ENCODE data around the gene ARL3. TPM values are rescaled to one million over a fixed set of nuclear protein-coding genes. Genes with fewer than 3 reads are reported as not detected.
A peak's percentile ranks its signal among the peaks of the same experiment; 100 is the strongest.

ARL3 gene
- total RNA-seq, 5 donors from 2014 or later (not counting 1 experiment from before 2014, with no cell fraction given), result 2.7 to 5.0 (median 3.5) TPM

DNA sequence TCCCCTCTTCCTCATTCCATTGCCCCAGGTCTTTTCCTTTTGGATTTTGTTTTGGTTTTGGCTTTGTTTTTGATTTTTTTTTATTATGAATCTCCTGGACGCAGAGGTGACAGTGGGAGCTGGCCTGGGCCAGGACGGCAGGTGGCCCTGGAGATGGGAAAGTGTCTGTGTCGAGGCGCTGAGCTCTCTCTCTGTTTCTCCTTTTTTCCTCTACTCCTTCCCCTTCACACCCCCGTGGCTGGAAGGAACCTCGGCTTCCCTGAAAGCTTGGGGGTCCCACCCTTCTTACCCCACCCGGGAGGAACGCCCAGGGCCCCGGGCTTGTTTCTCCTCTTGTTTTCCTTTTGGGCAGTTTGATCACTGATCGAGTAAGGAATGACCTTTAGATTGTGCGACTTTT, 56.7 kb downstream of the ARL3 start:
- Histone ChIP-seq H3K27me3 (replicated peaks in 1 of 2; ENCODE audit: control insufficient read depth in 2 of 2, extremely low read depth in 1 of 2, insufficient read depth in 2 of 2, low read length in 1 of 2) (no peaks in the 10 kb centered on the region), H3K4me3 (ENCODE audit: control insufficient read depth in 1 of 2, extremely low read depth in 1 of 2, low read length in 1 of 2) (no peak overlapping the region), H3K36me3 (ENCODE audit: control insufficient read depth in 2 of 2, extremely low read depth in 1 of 2, insufficient read depth in 1 of 2, low read length in 1 of 2) (peaks cover 22 to 55% of the 10 kb centered on the region in 2 donors), H3K27ac (ENCODE audit: low read length) (peak overlapping the region; percentile 53), H3K9me3 (no peaks in the 10 kb centered on the region), H3K4me1 (ENCODE audit: control insufficient read depth in 1 of 2, extremely low read depth in 1 of 2, insufficient read depth in 2 of 2, low read length in 2 of 2) (peaks cover 30 to 76% of the 10 kb centered on the region in 2 experiments)
- Mint-ChIP-seq H3K4me1 (peaks cover 59 to 68% (median 67%) of the 10 kb centered on the region in 3 donors), H3K27ac (peak overlapping the region; percentile 43 to 76), H3K4me3 (no peak overlapping the region), H3K27me3 (no peaks in the 10 kb centered on the region), H3K9me3 (no peaks in the 10 kb centered on the region), H3K36me3 (peaks cover 26% of the 10 kb centered on the region)
- ATAC-seq (replicated peaks in 1 of 4) (no peak), DNase-seq (no peak)
- WGBS (ENCODE audit: insufficient coverage), result no CpG with 5 or more reads among the region's 11 CpGs
- POLR2A ChIA-PET, result no interaction called here
- CTCF ChIA-PET, result no interaction called here

- H3K4me3 ChIP-seq (ENCODE audit: control insufficient read depth in 1 of 2, extremely low read depth in 1 of 2, low read length in 1 of 2), result no peak overlapping the region
- POLR2A ChIA-PET, result no interaction called here
- H3K4me3 Mint-ChIP-seq, result no peak overlapping the region
- peaks cover 35 to 77% of the 10 kb centered on the region in 2 experiments for H3K4me1 ChIP-seq (ENCODE audit: control insufficient read depth in 1 of 2, extremely low read depth in 1 of 2, insufficient read depth in 2 of 2, low read length in 2 of 2)
- peaks cover 22 to 55% of the 10 kb centered on the region in 2 donors for H3K36me3 ChIP-seq (ENCODE audit: control insufficient read depth in 2 of 2, extremely low read depth in 1 of 2, insufficient read depth in 1 of 2, low read length in 1 of 2)
- H3K27me3 Mint-ChIP-seq, result no peaks in the 10 kb centered on the region
- no peak for ATAC-seq (replicated peaks in 1 of 4)
- peaks cover 64 to 70% (median 70%) of the 10 kb centered on the region in 3 donors for H3K4me1 Mint-ChIP-seq
- no peak for DNase-seq
- no peaks in the 10 kb centered on the region for H3K9me3 Mint-ChIP-seq
- no peaks in the 10 kb centered on the region for H3K27me3 ChIP-seq (replicated peaks in 1 of 2; ENCODE audit: control insufficient read depth in 2 of 2, extremely low read depth in 1 of 2, insufficient read depth in 2 of 2, low read length in 1 of 2)
- WGBS (ENCODE audit: insufficient coverage), result 97% methylated on average over 40 of the region's 42 CpGs
- peak overlapping the region in 1 of 2 donors; percentile 76 for H3K27ac Mint-ChIP-seq
- CTCF ChIA-PET, result no interaction called here
- no peaks in the 10 kb centered on the region for H3K9me3 ChIP-seq
- peaks cover 31% of the 10 kb centered on the region for H3K36me3 Mint-ChIP-seq
- no peak overlapping the region for H3K27ac ChIP-seq (ENCODE audit: low read length)
These were observed 57.3 kb downstream of the ARL3 start for GRCh38 chr10:102656791-102657371.

GRCh38 chr10:102656026-102656425, 58.2 kb downstream of the ARL3 start:
- Histone ChIP-seq H3K36me3 (ENCODE audit: control insufficient read depth in 2 of 2, extremely low read depth in 1 of 2, insufficient read depth in 1 of 2, low read length in 1 of 2) (peaks cover 22 to 56% of the 10 kb centered on the region in 2 donors), H3K9me3 (no peaks in the 10 kb centered on the region), H3K27me3 (replicated peaks in 1 of 2; ENCODE audit: control insufficient read depth in 2 of 2, extremely low read depth in 1 of 2, insufficient read depth in 2 of 2, low read length in 1 of 2) (no peaks in the 10 kb centered on the region), H3K4me1 (ENCODE audit: control insufficient read depth in 1 of 2, extremely low read depth in 1 of 2, insufficient read depth in 2 of 2, low read length in 2 of 2) (peaks cover 36 to 77% of the 10 kb centered on the region in 2 experiments), H3K4me3 (ENCODE audit: control insufficient read depth in 1 of 2, extremely low read depth in 1 of 2, low read length in 1 of 2) (no peak overlapping the region), H3K27ac (ENCODE audit: low read length) (no peak overlapping the region)
- no peak overlapping the region for H3K4me3 Mint-ChIP-seq
- H3K4me1 Mint-ChIP-seq, result peaks cover 64 to 71% (median 70%) of the 10 kb centered on the region in 3 donors
- H3K27me3 Mint-ChIP-seq, result no peaks in the 10 kb centered on the region
- peaks cover 31% of the 10 kb centered on the region for H3K36me3 Mint-ChIP-seq
- no peaks in the 10 kb centered on the region for H3K9me3 Mint-ChIP-seq
- no peak overlapping the region for H3K27ac Mint-ChIP-seq
- DNase-seq (no peak), ATAC-seq (replicated peaks in 1 of 4) (no peak)
- POLR2A ChIA-PET, result no interaction called here
- 100% methylated on average over 2 of the region's 12 CpGs for WGBS (ENCODE audit: insufficient coverage)
- CTCF ChIA-PET, result interaction anchor here in 1 of 2 donors (0.9 to 1.3 kb wide), 2 partner anchors 9 to 14 kb away, joined by 3 to 4 read pairs; no protein-coding TSS in a partner anchor

DNA sequence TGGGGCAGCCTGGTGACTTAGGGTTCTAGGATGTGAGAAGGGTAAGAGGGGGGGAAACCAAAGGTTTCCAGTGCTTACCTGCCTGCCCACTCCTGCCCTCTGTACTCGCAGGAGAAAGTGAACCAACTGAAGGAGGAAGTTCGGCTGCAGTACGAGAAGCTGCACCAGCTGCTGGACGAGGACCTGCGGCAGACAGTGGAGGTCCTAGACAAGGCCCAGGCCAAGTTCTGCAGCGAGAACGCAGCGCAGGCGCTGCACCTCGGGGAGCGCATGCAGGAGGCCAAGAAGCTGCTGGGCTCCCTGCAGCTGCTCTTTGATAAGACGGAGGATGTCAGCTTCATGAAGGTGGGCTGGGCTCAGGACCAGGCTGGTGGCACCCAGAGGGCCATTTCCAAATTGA, 59.2 kb downstream of the ARL3 start:
- no peaks in the 10 kb centered on the region for H3K9me3 ChIP-seq
- no peaks in the 10 kb centered on the region for H3K27me3 ChIP-seq (replicated peaks in 1 of 2; ENCODE audit: control insufficient read depth in 2 of 2, extremely low read depth in 1 of 2, insufficient read depth in 2 of 2, low read length in 1 of 2)
- POLR2A ChIA-PET, result interaction anchor here in 1 of 2 donors (0.5 kb wide), 1 partner anchor 33 kb away, joined by 6 read pairs; no protein-coding TSS in a partner anchor
- Mint-ChIP-seq H3K27me3 (no peaks in the 10 kb centered on the region), H3K27ac (no peak overlapping the region), H3K4me1 (peaks cover 66 to 73% (median 71%) of the 10 kb centered on the region in 3 donors), H3K4me3 (no peak overlapping the region), H3K36me3 (peaks cover 31% of the 10 kb centered on the region), H3K9me3 (no peaks in the 10 kb centered on the region)
- no peak overlapping the region for H3K27ac ChIP-seq (ENCODE audit: low read length)
- CTCF ChIA-PET, result interaction anchor here (0.6 to 1.3 kb wide), 3 partner anchors 15 to 248 kb away, joined by 3 to 9 read pairs (median 4); no protein-coding TSS in a partner anchor
- DNase-seq (no peak), ATAC-seq (replicated peaks in 1 of 4) (no peak)
- peaks cover 41 to 77% of the 10 kb centered on the region in 2 experiments for H3K4me1 ChIP-seq (ENCODE audit: control insufficient read depth in 1 of 2, extremely low read depth in 1 of 2, insufficient read depth in 2 of 2, low read length in 2 of 2)
- H3K36me3 ChIP-seq (ENCODE audit: control insufficient read depth in 2 of 2, extremely low read depth in 1 of 2, insufficient read depth in 1 of 2, low read length in 1 of 2), result peaks cover 22 to 58% of the 10 kb centered on the region in 2 donors
- H3K4me3 ChIP-seq (ENCODE audit: control insufficient read depth in 1 of 2, extremely low read depth in 1 of 2, low read length in 1 of 2), result no peak overlapping the region
- WGBS (ENCODE audit: insufficient coverage), result 94% methylated on average over 12 of the region's 12 CpGs

- peaks cover 42 to 78% of the 10 kb centered on the region in 2 experiments for H3K4me1 ChIP-seq (ENCODE audit: control insufficient read depth in 1 of 2, extremely low read depth in 1 of 2, insufficient read depth in 2 of 2, low read length in 2 of 2)
- H3K4me3 ChIP-seq (ENCODE audit: control insufficient read depth in 1 of 2, extremely low read depth in 1 of 2, low read length in 1 of 2), result no peak overlapping the region
- 100% methylated on average over 1 of the region's 7 CpGs for WGBS (ENCODE audit: insufficient coverage)
- peaks cover 31% of the 10 kb centered on the region for H3K36me3 Mint-ChIP-seq
- no peaks in the 10 kb centered on the region for H3K27me3 Mint-ChIP-seq
- H3K27ac Mint-ChIP-seq, result peak overlapping the region in 1 of 2 donors; percentile 31
- no peaks in the 10 kb centered on the region for H3K9me3 ChIP-seq
- H3K36me3 ChIP-seq (ENCODE audit: control insufficient read depth in 2 of 2, extremely low read depth in 1 of 2, insufficient read depth in 1 of 2, low read length in 1 of 2), result peaks cover 22 to 58% of the 10 kb centered on the region in 2 donors
- CTCF ChIA-PET, result interaction anchor here (0.6 to 0.9 kb wide), 2 partner anchors 21 to 248 kb away, joined by 3 to 9 read pairs; no protein-coding TSS in a partner anchor
- H3K9me3 Mint-ChIP-seq, result no peaks in the 10 kb centered on the region
- POLR2A ChIA-PET, result interaction anchor here in 1 of 2 donors (0.5 kb wide), 1 partner anchor 32 kb away, joined by 6 read pairs; no protein-coding TSS in a partner anchor
- DNase-seq, result no peak
- peaks cover 67 to 74% (median 72%) of the 10 kb centered on the region in 3 donors for H3K4me1 Mint-ChIP-seq
- H3K27me3 ChIP-seq (replicated peaks in 1 of 2; ENCODE audit: control insufficient read depth in 2 of 2, extremely low read depth in 1 of 2, insufficient read depth in 2 of 2, low read length in 1 of 2), result no peaks in the 10 kb centered on the region
- no peak for ATAC-seq (replicated peaks in 1 of 4)
- H3K4me3 Mint-ChIP-seq, result no peak overlapping the region
- no peak overlapping the region for H3K27ac ChIP-seq (ENCODE audit: low read length)
These were observed 59.6 kb downstream of the ARL3 start for GRCh38 chr10:102654566-102654965.

DNA sequence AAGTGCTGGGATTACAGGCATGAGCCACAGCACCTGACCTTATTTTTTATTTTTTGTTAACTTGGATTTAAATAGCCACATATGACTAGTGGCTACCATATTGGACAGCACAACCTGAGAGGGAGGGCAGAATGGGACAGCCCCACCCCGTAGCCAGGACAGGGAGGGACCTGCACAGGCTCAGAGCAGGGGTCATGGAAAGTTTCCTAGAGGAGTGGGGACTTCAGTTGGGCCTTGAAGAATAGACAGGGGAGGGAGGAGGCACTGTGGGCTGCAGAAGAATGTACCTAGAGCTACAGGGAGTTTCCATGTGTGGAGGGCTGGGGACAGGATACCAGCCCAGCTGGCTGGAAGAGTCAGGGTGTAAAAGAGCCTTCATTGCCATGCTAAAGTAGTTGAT, 61.1 kb downstream of the ARL3 start:
- Histone ChIP-seq H3K27me3 (replicated peaks in 1 of 2; ENCODE audit: control insufficient read depth in 2 of 2, extremely low read depth in 1 of 2, insufficient read depth in 2 of 2, low read length in 1 of 2) (no peaks in the 10 kb centered on the region), H3K9me3 (no peaks in the 10 kb centered on the region), H3K4me3 (ENCODE audit: control insufficient read depth in 1 of 2, extremely low read depth in 1 of 2, low read length in 1 of 2) (no peak overlapping the region), H3K4me1 (ENCODE audit: control insufficient read depth in 1 of 2, extremely low read depth in 1 of 2, insufficient read depth in 2 of 2, low read length in 2 of 2) (peaks cover 51 to 78% of the 10 kb centered on the region in 2 experiments), H3K27ac (ENCODE audit: low read length) (peak overlapping the region; percentile 45), H3K36me3 (ENCODE audit: control insufficient read depth in 2 of 2, extremely low read depth in 1 of 2, insufficient read depth in 1 of 2, low read length in 1 of 2) (peaks cover 22 to 52% of the 10 kb centered on the region in 2 donors)
- ATAC-seq (replicated peaks in 1 of 4) (no peak), DNase-seq (no peak)
- Mint-ChIP-seq H3K4me1 (peaks cover 67 to 80% (median 73%) of the 10 kb centered on the region in 3 donors), H3K27ac (peak overlapping the region; percentile 83 to 89), H3K27me3 (no peaks in the 10 kb centered on the region), H3K9me3 (no peaks in the 10 kb centered on the region), H3K36me3 (peaks cover 31% of the 10 kb centered on the region), H3K4me3 (peak overlapping the region in 1 of 3 donors; percentile 95)
- ChIA-PET POLR2A (no interaction called here), CTCF (no interaction called here)
- WGBS (ENCODE audit: insufficient coverage), result 77% methylated on average over 1 of the region's 1 CpG
